Epithelial cell of esophagus (primary cell): Measurements from ENCODE around the gene CDR2.

Experiments
- DNase-seq: peaks from one replicate; pipeline ENCODE4 v3.0.0; 2010; ENCODE audit warnings: low read depth
- H3K4me3 ChIP-seq: 2 replicates; pipeline ENCODE4 v1.5.1; 2011; ENCODE audit warnings: mild to moderate bottlenecking, low read length, control low read depth
- CTCF ChIP-seq: IDR thresholded peaks from 2 replicates; pipeline ENCODE4 v1.5.1; 2011; ENCODE audit warnings: low read depth, mild to moderate bottlenecking, low read length, control low read depth, inconsistent platforms; ENCODE audit not compliant: insufficient read depth; ENCODE audit errors: missing control alignments

The CDR2 gene

DNA sequence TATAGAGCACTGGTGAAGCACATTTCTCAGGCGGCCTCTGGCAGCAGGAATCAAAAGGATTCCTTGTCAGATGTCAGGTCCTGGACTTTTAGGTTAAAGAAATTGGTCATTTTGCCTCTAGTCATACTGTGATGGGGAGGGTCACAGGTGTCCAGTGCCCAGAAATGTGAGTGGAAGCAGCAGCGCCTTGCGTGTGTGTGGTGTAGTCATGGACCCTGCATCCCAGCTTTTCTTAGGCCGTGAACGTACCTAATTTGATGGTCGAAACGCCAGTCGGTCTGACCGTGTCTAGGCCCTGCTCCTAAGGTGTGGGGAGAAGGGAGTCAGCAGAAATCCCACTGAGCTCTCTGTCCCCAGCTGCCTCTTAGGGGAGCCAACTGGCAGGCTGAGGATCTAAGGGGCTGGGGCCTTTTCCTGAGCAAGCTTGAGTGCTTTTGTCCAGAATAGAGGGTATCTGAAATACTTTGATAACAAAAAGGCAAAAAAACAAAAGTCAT is 45.2 kb downstream of the CDR2 start:
- TF ChIP-seq CTCF = no peak
- H3K4me3 ChIP-seq = no peak overlapping the region

DNA sequence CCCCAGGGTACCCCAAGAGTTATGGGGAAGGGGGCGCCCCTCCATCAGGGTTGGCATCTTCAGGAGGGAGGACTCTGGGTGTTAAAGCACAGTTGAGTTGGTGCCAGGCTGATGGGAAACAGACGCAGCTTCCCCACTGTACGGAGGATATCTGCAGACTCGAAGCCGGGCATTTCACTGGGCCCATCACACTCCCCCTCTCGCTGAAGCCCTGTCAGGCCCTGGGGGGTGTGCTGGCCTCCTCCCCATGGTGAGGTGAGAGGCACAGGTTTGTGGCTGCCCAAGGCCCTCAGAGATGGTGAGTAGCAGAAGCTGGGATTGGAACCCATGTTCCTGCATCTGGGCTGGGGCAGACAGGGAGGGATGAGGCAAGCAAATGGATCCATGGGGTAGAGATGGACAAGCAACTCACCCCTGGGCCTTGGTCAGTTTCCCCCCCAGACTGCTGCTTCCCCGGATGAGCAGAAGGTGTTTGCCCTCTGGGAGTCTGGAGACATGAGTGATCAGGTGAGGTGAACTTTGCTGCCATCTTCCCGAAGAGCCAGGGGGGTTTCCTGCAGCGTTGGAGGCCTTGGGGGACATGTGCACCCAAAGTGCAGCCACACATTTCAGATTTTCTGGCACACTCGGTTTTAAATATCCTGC is 46.2 kb downstream of the CDR2 start:
- no peak for TF ChIP-seq CTCF
- no peak overlapping the region for H3K4me3 ChIP-seq
- DNase-seq = no peak

More for the DNA sequence above, 45.2 kb downstream of the CDR2 start:
- no peak for DNase-seq

- DNase-seq = no peak
- no peak overlapping the region for H3K4me3 ChIP-seq
- no peak for TF ChIP-seq CTCF
These were observed 47.0 kb downstream of the CDR2 start for GRCh38 chr16:22327446-22327775.

GRCh38 chr16:22326771-22327445 is 47.5 kb downstream of the CDR2 start:
- no peak overlapping the region for H3K4me3 ChIP-seq
- TF ChIP-seq CTCF = no peak
- DNase-seq = no peak

GRCh38 chr16:22326369-22326652 is 48.1 kb downstream of the CDR2 start:
- DNase-seq = no peak
- H3K4me3 ChIP-seq = no peak overlapping the region

DNA sequence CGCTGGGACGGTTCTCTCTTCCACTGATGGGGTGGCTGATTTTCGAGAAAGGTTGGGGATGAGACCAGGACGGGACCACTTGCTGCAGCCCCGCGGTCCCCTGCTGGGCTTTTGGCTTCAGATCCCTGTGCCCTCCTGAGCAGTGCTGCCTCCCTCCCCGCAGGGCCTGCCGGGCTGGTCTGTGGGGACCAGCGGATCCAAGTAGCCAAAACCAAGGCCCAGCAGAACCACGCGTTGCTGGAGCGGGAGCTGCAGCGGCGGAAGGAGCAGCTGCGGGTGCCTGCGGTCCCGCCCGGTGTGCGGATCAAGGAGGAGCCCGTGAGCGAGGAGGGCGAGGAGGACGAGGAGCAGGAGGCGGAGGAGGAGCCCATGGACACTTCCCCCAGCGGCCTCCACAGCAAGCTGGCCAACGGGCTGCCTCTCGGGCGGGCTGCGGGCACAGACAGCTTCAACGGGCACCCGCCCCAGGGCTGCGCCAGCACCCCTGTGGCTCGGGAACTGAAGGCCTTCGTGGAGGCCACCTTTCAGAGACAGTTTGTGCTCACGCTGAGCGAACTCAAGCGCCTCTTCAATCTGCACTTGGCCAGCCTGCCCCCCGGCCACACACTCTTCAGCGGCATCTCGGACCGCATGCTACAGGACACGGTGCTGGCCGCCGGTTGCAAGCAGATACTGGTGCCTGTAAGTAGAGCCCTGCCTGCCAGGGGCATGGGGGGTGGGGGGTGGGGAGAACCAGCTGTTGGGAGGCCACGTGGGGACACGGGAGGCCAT is 48.6 kb downstream of the CDR2 start:
- no peak overlapping the region for H3K4me3 ChIP-seq
- no peak for TF ChIP-seq CTCF
- no peak for DNase-seq

More at GRCh38 chr16:22326369-22326652, 48.1 kb downstream of the CDR2 start:
- TF ChIP-seq CTCF = no peak
